H1 (cell line): ENCODE results near the gene HIBADH. TPM values are rescaled to one million over a fixed set of nuclear protein-coding genes. Genes with fewer than 3 reads are reported as not detected.

ENCODE experiments used
- CREB1 ChIP-seq: IDR thresholded peaks from 2 replicates; pipeline ENCODE4 v1.6.1; 2012; ENCODE audit warnings: inconsistent platforms
- JUN ChIP-seq: IDR thresholded peaks from 2 replicates; pipeline ENCODE4 v1.6.1; 2011; ENCODE audit warnings: low read depth, mild to moderate bottlenecking, improper control_type of control experiment, low read length
- RFX5 ChIP-seq: IDR thresholded peaks from 2 replicates; pipeline ENCODE4 v1.6.1; 2011; ENCODE audit warnings: low read depth, low read length, improper control_type of control experiment, borderline replicate concordance
- SAP30 ChIP-seq: fragments of 300-600 bp; sonication (generic); IDR thresholded peaks from 2 replicates; pipeline ENCODE4 v1.7.1; 2012; ENCODE audit warnings: low read length, moderate library complexity, mild to moderate bottlenecking, inconsistent platforms; ENCODE audit not compliant: insufficient read depth, insufficient replicate concordance
- SIN3A ChIP-seq, 2 experiments: IDR thresholded peaks in 1 of 2; conservative IDR thresholded peaks in 1 of 2; 2 replicates each; pipeline ENCODE4 v1.6.1; 2011 to 2012; ENCODE audit warnings: low read length in 2 of 2, improper control_type of control experiment in 1 of 2, low read depth in 1 of 2, mild to moderate bottlenecking in 1 of 2
- SIX5 ChIP-seq: IDR thresholded peaks from 2 replicates; pipeline ENCODE4 v1.6.1; 2011; ENCODE audit warnings: mild to moderate bottlenecking, low read depth, low read length
- polyA plus RNA-seq, 7 experiments: library from polyadenylated mRNA; depleted of rRNA in 3 of 7; stranded (reverse) in 5 of 7; unstranded in 2 of 7; fragments of >200 nt in 5 of 7; fragments of 200-250 nt in 2 of 7; gene quantifications; 1 replicate in 5 of 7; 2 replicates in 1 of 7; 4 replicates in 1 of 7; pipeline versions ENCODE4 v1.2.1 to v1.2.3, GENCODE V29; 2011 to 2013; ENCODE audit warnings: missing spikeins in 2 of 7, mixed read lengths in 2 of 7
- total RNA-seq: library from RNA; stranded (reverse); fragmentation: NEBNext Ultra II Directional; extraction: Animal tissue kit (Norgen Biotek cat#: 25700); gene quantifications from 2 replicates; pipeline ENCODE4 v1.2.1, GENCODE V29; 2021
- TF ChIP-seq, protein P1 (sequence below), 3 experiments: IDR thresholded peaks; 1 replicate in 2 of 3; 2 replicates in 1 of 3; pipeline versions ENCODE4 v1.5.1 to v1.6.1; 2011; ENCODE audit warnings: low read length in 3 of 3, mild to moderate bottlenecking in 3 of 3, inconsistent platforms in 2 of 3, low read depth in 1 of 3, moderate library complexity in 1 of 3; ENCODE audit not compliant: insufficient read depth in 1 of 3; ENCODE audit errors: control extremely low read depth in 1 of 3

The HIBADH gene
- total and polyA plus RNA-seq, 2 of the 8 experiments (the other 6 are each of a cell fraction or from before 2014, with no cell fraction given): 30.1 to 39.5 TPM

DNA sequence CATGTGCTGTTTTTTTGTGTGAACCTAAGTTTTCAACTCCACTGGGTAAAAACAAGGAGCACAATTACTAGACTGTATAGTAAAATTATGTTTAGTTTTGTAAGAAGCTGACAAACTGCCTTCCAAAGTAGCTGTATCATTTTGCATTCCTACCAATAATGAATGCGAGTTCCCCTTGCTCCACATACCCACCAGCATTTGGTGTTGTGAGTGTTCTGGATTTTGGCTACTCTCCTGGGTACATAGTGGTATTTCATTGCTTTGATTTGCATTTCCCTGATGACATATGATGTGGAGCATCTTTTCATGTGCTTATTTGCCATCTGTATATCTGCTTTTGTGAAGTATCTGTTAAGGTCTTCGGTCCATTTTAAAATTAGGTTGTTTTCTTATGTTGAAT is 178.2 kb downstream of the HIBADH start (continued):
- TF ChIP-seq, protein P1, sequence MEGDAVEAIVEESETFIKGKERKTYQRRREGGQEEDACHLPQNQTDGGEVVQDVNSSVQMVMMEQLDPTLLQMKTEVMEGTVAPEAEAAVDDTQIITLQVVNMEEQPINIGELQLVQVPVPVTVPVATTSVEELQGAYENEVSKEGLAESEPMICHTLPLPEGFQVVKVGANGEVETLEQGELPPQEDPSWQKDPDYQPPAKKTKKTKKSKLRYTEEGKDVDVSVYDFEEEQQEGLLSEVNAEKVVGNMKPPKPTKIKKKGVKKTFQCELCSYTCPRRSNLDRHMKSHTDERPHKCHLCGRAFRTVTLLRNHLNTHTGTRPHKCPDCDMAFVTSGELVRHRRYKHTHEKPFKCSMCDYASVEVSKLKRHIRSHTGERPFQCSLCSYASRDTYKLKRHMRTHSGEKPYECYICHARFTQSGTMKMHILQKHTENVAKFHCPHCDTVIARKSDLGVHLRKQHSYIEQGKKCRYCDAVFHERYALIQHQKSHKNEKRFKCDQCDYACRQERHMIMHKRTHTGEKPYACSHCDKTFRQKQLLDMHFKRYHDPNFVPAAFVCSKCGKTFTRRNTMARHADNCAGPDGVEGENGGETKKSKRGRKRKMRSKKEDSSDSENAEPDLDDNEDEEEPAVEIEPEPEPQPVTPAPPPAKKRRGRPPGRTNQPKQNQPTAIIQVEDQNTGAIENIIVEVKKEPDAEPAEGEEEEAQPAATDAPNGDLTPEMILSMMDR (IDR thresholded peaks at IDR 0.05; ENCODE audit: control extremely low read depth in 1 of 3, insufficient read depth in 1 of 3, low read depth in 1 of 3, low read length in 3 of 3): no peak
- TF ChIP-seq SIX5 (no peak), RFX5 (no peak), JUN (no peak), SIN3A (conservative IDR thresholded peaks at IDR 0.05 in 1 of 2, IDR thresholded peaks at IDR 0.05 in 1 of 2; ENCODE audit: low read depth in 1 of 2, low read length in 2 of 2) (no peak), CREB1 (no peak), SAP30 (no peak)
